HUES64 (cell line): ENCODE data around the gene SLC39A9.
"Not testable (repeated sequence)": the region's sequence is repeated elsewhere in the genome, so short reads cannot be mapped to it uniquely, and the experiment has no call there.

Experiments
- H3K27ac ChIP-seq: 2 replicates; pipeline ENCODE4 v1.7.0; 2013; ENCODE audit warnings: low read depth, low read length, inconsistent platforms
- H3K27me3 ChIP-seq: 2 replicates; pipeline ENCODE4 v1.6.1; 2013; ENCODE audit warnings: mild to moderate bottlenecking, low read length; ENCODE audit not compliant: insufficient read depth
- H3K36me3 ChIP-seq: 2 replicates; pipeline ENCODE4 v1.6.1; 2013; ENCODE audit warnings: mild to moderate bottlenecking, low read length; ENCODE audit not compliant: insufficient read depth
- H3K4me1 ChIP-seq: 2 replicates; pipeline ENCODE4 v1.6.1; 2013; ENCODE audit warnings: mild to moderate bottlenecking, low read length, moderate library complexity; ENCODE audit not compliant: insufficient read depth
- H3K4me3 ChIP-seq: 2 replicates; pipeline ENCODE4 v1.5.1; 2013; ENCODE audit warnings: mild to moderate bottlenecking, low read length, moderate library complexity
- H3K9ac ChIP-seq: 2 replicates; pipeline ENCODE4 v1.6.1; 2013; ENCODE audit warnings: mild to moderate bottlenecking, low read depth, low read length
- H3K9me3 ChIP-seq: 2 replicates; pipeline ENCODE4 v1.6.1; 2013; ENCODE audit warnings: low read depth, low read length; ENCODE audit not compliant: insufficient read depth
- WGBS: fragments of 150-250, 120-280 bp; methylation state at CpG from one replicate; pipeline ENCODE4 v1.1.7; 2013; ENCODE audit warnings: missing lambda C conversion rate; 5-methylcytosine and 5-hydroxymethylcytosine counted together

SLC39A9 gene

DNA sequence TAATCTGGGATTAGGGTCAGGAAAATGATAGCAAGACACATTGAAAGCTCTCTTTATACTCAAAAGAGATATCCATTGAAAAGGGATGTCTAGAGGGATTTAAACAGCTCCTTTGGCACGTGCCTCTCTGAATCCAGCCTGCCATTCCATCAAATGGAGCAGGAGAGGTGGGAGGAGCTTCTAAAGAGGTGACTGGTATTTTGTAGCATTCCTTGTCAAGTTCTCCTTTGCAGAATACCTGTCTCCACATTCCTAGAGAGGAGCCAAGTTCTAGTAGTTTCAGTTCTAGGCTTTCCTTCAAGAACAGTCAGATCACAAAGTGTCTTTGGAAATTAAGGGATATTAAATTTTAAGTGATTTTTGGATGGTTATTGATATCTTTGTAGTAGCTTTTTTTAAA is 60.6 kb downstream of the SLC39A9 start:
- H3K36me3 ChIP-seq, result peaks cover 40% of the 10 kb centered on the region
- 82% methylated on average over 1 of the region's 1 CpG for WGBS
- H3K27me3 ChIP-seq, result no peaks in the 10 kb centered on the region
- no peak overlapping the region for H3K9ac ChIP-seq
- no peak overlapping the region for H3K4me3 ChIP-seq
- no peaks in the 10 kb centered on the region for H3K4me1 ChIP-seq
- no peaks in the 10 kb centered on the region for H3K9me3 ChIP-seq
- H3K27ac ChIP-seq, result no peak overlapping the region

- H3K4me1 ChIP-seq, result no peaks in the 10 kb centered on the region
- H3K9ac ChIP-seq, result no peak overlapping the region
- H3K27me3 ChIP-seq, result no peaks in the 10 kb centered on the region
- H3K27ac ChIP-seq, result no peak overlapping the region
- 71% methylated on average over 4 of the region's 4 CpGs for WGBS
- peaks cover 33% of the 10 kb centered on the region for H3K36me3 ChIP-seq
- no peaks in the 10 kb centered on the region for H3K9me3 ChIP-seq
- no peak overlapping the region for H3K4me3 ChIP-seq
Measured at GRCh38 chr14:69460093-69460701, 61.7 kb downstream of the SLC39A9 start.

DNA sequence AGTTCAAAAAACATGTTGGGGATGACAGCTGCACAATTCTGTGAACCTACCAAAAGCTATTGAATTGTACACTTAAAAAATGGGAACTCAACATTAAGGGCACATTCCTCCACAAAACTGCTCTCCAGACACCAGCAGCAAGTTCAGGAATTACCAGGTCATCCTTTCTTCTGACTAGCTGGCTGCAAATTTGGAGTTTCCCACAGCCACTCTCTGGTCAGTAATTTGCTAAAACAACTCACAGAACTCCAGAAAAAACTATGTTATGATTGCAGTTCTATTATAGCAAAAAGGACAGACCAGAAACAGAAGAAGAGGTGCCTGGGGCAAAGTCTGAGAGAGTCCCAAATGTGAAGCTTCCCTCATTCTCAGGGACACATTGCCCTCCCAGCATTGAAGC is 65.9 kb downstream of the SLC39A9 start:
- Histone ChIP-seq H3K4me1 (no peaks in the 10 kb centered on the region), H3K27me3 (no peaks in the 10 kb centered on the region), H3K9ac (no peak overlapping the region), H3K27ac (no peak overlapping the region), H3K4me3 (no peak overlapping the region), H3K9me3 (no peaks in the 10 kb centered on the region), H3K36me3 (peaks cover 7% of the 10 kb centered on the region; the same call in 1 of the 2 replicates)

- no peaks in the 10 kb centered on the region for H3K4me1 ChIP-seq
- H3K4me3 ChIP-seq, result no peak overlapping the region
- no peaks in the 10 kb centered on the region for H3K9me3 ChIP-seq
- no peaks in the 10 kb centered on the region for H3K27me3 ChIP-seq
- H3K36me3 ChIP-seq, result peaks cover 7% of the 10 kb centered on the region; the same call in 1 of the 2 replicates
- no peak overlapping the region for H3K9ac ChIP-seq
- no peak overlapping the region for H3K27ac ChIP-seq
- WGBS, result 88% methylated on average over 6 of the region's 6 CpGs
Measured at GRCh38 chr14:69464829-69465228, 66.3 kb downstream of the SLC39A9 start.

DNA sequence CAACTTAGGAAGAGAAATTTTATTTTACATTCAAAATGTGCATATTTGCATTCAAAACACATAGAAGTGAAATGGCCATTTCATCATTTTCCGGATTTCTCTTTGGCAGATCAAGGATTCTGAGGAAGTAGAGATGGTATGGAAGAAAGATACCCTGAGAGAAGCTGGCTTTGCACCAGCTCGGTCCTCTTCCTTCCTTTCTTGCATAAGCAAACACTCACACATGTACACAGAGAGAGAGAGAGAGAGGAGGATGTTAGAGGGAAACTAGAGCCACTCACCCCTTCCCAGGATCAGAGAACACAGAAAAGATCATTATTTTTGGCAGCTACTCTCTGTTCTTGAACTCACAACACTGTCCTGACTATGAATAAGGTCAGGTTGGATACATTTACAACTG is 70.5 kb downstream of the SLC39A9 start:
- no peak overlapping the region for H3K4me3 ChIP-seq
- H3K4me1 ChIP-seq, result no peaks in the 10 kb centered on the region
- H3K36me3 ChIP-seq, result no peaks in the 10 kb centered on the region
- no peak overlapping the region for H3K27ac ChIP-seq
- H3K9ac ChIP-seq, result no peak overlapping the region
- WGBS, result 100% methylated on average over 1 of the region's 2 CpGs
- no peaks in the 10 kb centered on the region for H3K9me3 ChIP-seq
- H3K27me3 ChIP-seq, result no peaks in the 10 kb centered on the region

DNA sequence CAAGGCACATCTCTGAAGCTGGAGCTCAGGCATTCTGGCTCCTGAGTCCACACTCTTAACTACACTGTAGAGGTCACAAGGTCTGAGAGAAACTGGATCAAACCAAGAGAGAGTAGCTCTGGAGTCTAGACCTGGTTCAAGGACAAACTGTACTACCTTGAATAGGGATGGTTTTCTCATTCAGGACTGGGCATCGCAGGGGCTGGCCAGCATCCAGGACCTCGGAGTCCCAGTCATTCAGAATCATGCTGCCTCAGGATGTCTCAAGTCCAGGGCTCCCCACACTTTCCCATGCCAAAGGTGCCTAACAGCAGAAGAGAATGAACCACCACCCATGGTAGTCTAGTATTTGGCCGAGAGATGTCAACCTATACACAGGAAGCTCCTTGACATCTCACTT is 72.9 kb downstream of the SLC39A9 start:
- Histone ChIP-seq H3K4me3 (no peak overlapping the region), H3K9ac (no peak overlapping the region), H3K4me1 (no peaks in the 10 kb centered on the region), H3K9me3 (no peaks in the 10 kb centered on the region), H3K36me3 (no peaks in the 10 kb centered on the region), H3K27ac (no peak overlapping the region), H3K27me3 (no peaks in the 10 kb centered on the region)
- 98% methylated on average over 3 of the region's 3 CpGs for WGBS

DNA sequence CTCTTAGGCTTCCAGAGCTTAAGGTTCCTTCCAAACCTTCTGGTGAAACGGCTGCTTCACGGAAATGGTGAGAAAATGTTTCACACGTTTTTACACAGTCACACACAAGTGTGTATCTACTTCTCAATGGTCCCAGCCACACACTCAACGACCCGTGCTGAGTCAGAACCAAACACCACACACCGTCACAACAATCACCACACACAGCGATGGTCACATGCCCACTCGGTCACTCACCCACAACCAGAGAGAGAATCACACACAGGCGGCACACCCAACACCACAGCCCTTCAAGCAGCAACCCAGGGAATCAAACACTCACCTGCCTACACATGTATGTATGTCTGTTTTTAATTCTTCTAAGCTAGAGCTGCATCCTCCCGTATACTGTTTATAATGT is 73.4 kb downstream of the SLC39A9 start:
- no peaks in the 10 kb centered on the region for H3K4me1 ChIP-seq
- H3K27ac ChIP-seq, result no peak overlapping the region
- H3K36me3 ChIP-seq, result no peaks in the 10 kb centered on the region
- no peaks in the 10 kb centered on the region for H3K9me3 ChIP-seq
- no peaks in the 10 kb centered on the region for H3K27me3 ChIP-seq
- no peak overlapping the region for H3K4me3 ChIP-seq
- 92% methylated on average over 9 of the region's 10 CpGs for WGBS
- no peak overlapping the region for H3K9ac ChIP-seq

DNA sequence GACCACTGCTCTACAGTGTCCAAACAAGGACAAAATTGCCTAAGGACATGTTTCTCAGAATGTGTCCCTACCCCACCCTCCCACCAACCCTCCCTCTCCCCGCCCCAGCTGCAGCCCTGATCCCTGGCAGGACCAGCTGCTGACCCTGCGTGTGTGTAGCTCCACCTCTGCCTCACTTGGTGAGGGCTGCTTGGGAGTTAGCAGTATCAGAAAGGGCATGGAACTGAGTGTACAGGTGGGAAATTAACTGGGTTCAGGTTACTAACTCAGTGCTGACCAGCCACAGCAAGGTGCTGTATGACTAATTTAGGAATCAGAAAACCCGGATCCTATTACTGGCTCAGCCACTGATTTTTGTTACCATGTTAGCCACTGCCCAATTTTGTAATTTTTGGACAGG is 74.8 kb downstream of the SLC39A9 start:
- H3K36me3 ChIP-seq, result no peaks in the 10 kb centered on the region
- no peak overlapping the region for H3K27ac ChIP-seq
- WGBS, result 75% methylated on average over 2 of the region's 3 CpGs
- H3K9me3 ChIP-seq, result no peaks in the 10 kb centered on the region
- H3K4me1 ChIP-seq, result no peaks in the 10 kb centered on the region
- H3K4me3 ChIP-seq, result no peak overlapping the region
- no peak overlapping the region for H3K9ac ChIP-seq
- no peaks in the 10 kb centered on the region for H3K27me3 ChIP-seq

- 91% methylated on average over 3 of the region's 3 CpGs for WGBS
- no peak overlapping the region for H3K27ac ChIP-seq
- no peak overlapping the region for H3K9ac ChIP-seq
- no peaks in the 10 kb centered on the region for H3K27me3 ChIP-seq
- no peak overlapping the region for H3K4me3 ChIP-seq
- H3K9me3 ChIP-seq, result no peaks in the 10 kb centered on the region
- no peaks in the 10 kb centered on the region for H3K4me1 ChIP-seq
- H3K36me3 ChIP-seq, result no peaks in the 10 kb centered on the region
Measured at GRCh38 chr14:69473946-69474345, 75.5 kb downstream of the SLC39A9 start.

DNA sequence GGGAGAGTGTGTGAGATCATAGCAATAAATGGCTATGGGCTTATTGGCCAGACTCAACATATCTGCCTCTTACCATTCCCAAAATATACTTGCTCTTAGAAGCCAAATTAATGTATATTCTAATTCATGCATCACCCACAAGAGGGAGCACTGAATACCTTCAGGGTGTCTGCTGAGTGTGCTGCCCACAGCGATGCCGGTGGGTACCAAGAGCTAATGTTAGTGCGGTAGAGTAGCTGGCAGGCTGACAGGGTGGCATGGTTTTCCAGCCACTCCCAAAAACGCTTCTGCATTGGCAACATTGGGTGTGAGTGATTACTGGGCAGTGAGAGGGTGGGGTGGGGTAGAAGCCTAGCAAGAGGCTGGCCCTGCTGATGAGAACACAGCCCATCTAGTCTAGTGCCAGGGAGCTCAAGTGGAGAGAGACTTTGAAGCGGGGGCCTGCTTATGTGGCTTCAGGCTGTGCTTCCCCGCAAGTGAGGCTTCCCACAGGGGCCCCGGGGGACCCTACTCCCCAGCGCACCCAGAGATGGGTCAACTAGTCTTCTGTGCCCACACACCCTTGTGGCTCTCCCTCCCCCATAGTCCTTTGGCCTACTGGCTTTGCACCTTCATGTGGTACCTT is 76.8 kb downstream of the SLC39A9 start:
- Histone ChIP-seq H3K27me3 (peaks cover 6% of the 10 kb centered on the region; the same call in 1 of the 2 replicates), H3K36me3 (no peaks in the 10 kb centered on the region), H3K9ac (no peak overlapping the region), H3K9me3 (no peaks in the 10 kb centered on the region), H3K4me3 (no peak overlapping the region), H3K4me1 (no peaks in the 10 kb centered on the region), H3K27ac (no peak overlapping the region)
- 83% methylated on average over 8 of the region's 8 CpGs for WGBS

DNA sequence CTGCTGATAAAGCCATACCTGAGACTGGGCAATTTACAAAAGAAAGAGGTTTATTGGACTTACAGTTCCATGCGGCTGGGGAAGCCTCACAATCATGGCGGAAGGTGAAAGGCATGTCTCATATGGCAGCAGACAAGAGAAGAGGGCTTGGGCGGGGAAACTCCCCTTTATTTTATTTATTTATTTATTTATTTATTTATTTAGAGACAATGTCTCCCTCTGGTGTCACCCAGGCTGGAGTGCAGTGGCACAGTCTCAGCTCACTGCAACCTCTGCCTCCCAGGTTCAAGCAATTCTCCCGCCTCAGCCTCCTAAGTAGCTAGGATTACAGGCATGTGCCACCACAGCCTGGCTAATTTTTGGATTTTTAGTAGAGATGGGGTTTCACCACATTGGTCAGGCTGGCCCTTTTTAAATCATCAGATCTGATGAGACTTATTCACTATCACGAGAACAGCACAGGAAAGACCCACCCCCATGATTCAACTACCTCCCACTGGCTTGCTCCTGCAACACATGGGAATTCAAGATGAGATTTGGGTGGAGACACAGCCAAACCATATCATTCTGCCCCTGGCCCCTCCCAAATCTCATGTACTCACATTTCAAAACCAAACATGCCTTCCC is 78.4 kb downstream of the SLC39A9 start:
- not testable (repeated sequence) for H3K4me3 ChIP-seq, H3K9ac ChIP-seq, H3K9me3 ChIP-seq, H3K4me1 ChIP-seq, H3K36me3 ChIP-seq, H3K27ac ChIP-seq
- peaks cover 17% of the 10 kb centered on the region for H3K27me3 ChIP-seq
- WGBS, result 90% methylated on average over 4 of the region's 5 CpGs
